Measurements from ENCODE around the gene MFN1. TPM values are rescaled to one million over a fixed set of nuclear protein-coding genes. Genes with fewer than 3 reads are reported as not detected.

MFN1 gene
- total RNA-seq, 1 donor from 2014 or later, result 25.1 TPM

GRCh38 chr3:179321668-179322285 is 25.7 kb upstream of the MFN1 start:
- no peak for DNase-seq (ENCODE audit: low spot score in 2 of 2)
- peak in 2 of 3 experiments; percentile 20 to 58 for TF ChIP-seq CTCF (IDR thresholded peaks at IDR 0.05)
- Histone ChIP-seq H3K36me3 (no peaks in the 10 kb centered on the region), H3K27ac (peak overlapping the region; percentile 94 to 98), H3K4me1 (peaks cover 3 to 14% of the 10 kb centered on the region in 2 donors), H3K27me3 (no peaks in the 10 kb centered on the region), H3K4me3 (peak overlapping the region; percentile 86 to 92), H3K9me3 (no peaks in the 10 kb centered on the region)
- intact Hi-C loops (cut with DNase I), result loop anchor here (1.0 to 5.0 kb wide), 4 partner anchors 131 to 331 kb away; partner anchors contain the start of genes ACTL6A, GNB4 and USP13

GRCh38 chr3:179322286-179323196 is 25.0 kb upstream of the MFN1 start, which contains the start of gene ZNF639:
Gene ZNF639, plus strand, starts transcription at chr3:179323031. Its CDS starts 5,263 bp downstream, at chr3:179328294.
- peak within 1 kb of the TSS; percentile 86 to 92 for H3K4me3 ChIP-seq
- intact Hi-C loops (cut with DNase I), result loop anchor here (1.0 to 5.0 kb wide), 5 partner anchors 25 to 330 kb away; partner anchors contain the start of genes ACTL6A, GNB4, MFN1 and USP13
- H3K4me1 ChIP-seq, result peaks cover 3 to 16% of the 10 kb centered on the region in 2 donors

GRCh38 chr3:179323197-179324110 is 24.1 kb upstream of the MFN1 start:
- Histone ChIP-seq H3K4me3 (peak overlapping the region; percentile 86 to 92), H3K9me3 (no peaks in the 10 kb centered on the region), H3K27ac (peak overlapping the region; percentile 94 to 98), H3K27me3 (no peaks in the 10 kb centered on the region), H3K4me1 (peaks cover 3 to 16% of the 10 kb centered on the region in 2 donors), H3K36me3 (peaks cover 0 to 8% of the 10 kb centered on the region in 2 donors)
- TF ChIP-seq CTCF (IDR thresholded peaks at IDR 0.05), result peak in 1 of 3 experiments; percentile 16
- intact Hi-C loops (cut with DNase I), result loop anchor here (1.0 to 5.0 kb wide), 4 partner anchors 24 to 329 kb away; partner anchors contain the start of genes ACTL6A, GNB4, MFN1 and USP13
- DNase-seq (ENCODE audit: low spot score in 2 of 2), result peak; percentile 21 to 88

More at GRCh38 chr3:179322286-179323196, 25.0 kb upstream of the MFN1 start, which contains the start of gene ZNF639:
- DNase-seq (ENCODE audit: low spot score in 2 of 2), result peak; percentile 34 to 93
- H3K27me3 ChIP-seq, result no peaks in the 10 kb centered on the region
- no peaks in the 10 kb centered on the region for H3K36me3 ChIP-seq
- peak; percentile 67 to 90 (median 70) for TF ChIP-seq CTCF (IDR thresholded peaks at IDR 0.05)
- H3K9me3 ChIP-seq, result no peaks in the 10 kb centered on the region
- H3K27ac ChIP-seq, result peak within 1 kb of the TSS; percentile 94 to 98

GRCh38 chr3:179324270-179324754 is 23.2 kb upstream of the MFN1 start:
- Histone ChIP-seq H3K4me3 (peak overlapping the region; percentile 86 to 92), H3K36me3 (peaks cover 6 to 17% of the 10 kb centered on the region in 2 donors), H3K27me3 (no peaks in the 10 kb centered on the region), H3K9me3 (no peaks in the 10 kb centered on the region), H3K4me1 (peaks cover 3 to 16% of the 10 kb centered on the region in 2 donors), H3K27ac (peak overlapping the region; percentile 94 to 98)
- TF ChIP-seq CTCF (IDR thresholded peaks at IDR 0.05), result no peak
- DNase-seq (ENCODE audit: low spot score in 2 of 2), result no peak
- intact Hi-C loops (cut with DNase I), result loop anchor here (5.0 kb wide), 1 partner anchor 128 kb away; the partner anchor contains the start of gene GNB4
